Measurements from ENCODE around the gene AFMID.
"Not testable (repeated sequence)": the region's sequence is repeated elsewhere in the genome, so short reads cannot be mapped to it uniquely, and the experiment has no call there.

AFMID gene

GRCh38 chr17:78154903-78155811 is 32.0 kb upstream of the AFMID start:
- no peak for DNase-seq

GRCh38 chr17:78159575-78160158 is 27.5 kb upstream of the AFMID start:
- DNase-seq = no peak

- no peak for DNase-seq
These were observed 23.0 kb upstream of the AFMID start for GRCh38 chr17:78163881-78164747.

GRCh38 chr17:78164748-78165607 is 22.2 kb upstream of the AFMID start:
- no peak for DNase-seq

GRCh38 chr17:78166416-78166815 is 20.7 kb upstream of the AFMID start:
- no peak for DNase-seq

- DNase-seq = no peak
These were observed 18.8 kb upstream of the AFMID start, which contains the start of gene SYNGR2 for GRCh38 chr17:78168242-78168902. Gene SYNGR2 (plus strand): TSS chr17:78168581. CDS start chr17:78168617, 36 bp downstream.

- no peak for DNase-seq
These were observed 18.0 kb upstream of the AFMID start for GRCh38 chr17:78168903-78169793.

GRCh38 chr17:78170692-78171590 is 16.2 kb upstream of the AFMID start:
- DNase-seq = no peak

- DNase-seq = not testable (repeated sequence)
These were observed 15.4 kb upstream of the AFMID start for GRCh38 chr17:78171591-78172248.

- DNase-seq = no peak
These were observed 14.7 kb upstream of the AFMID start for GRCh38 chr17:78172249-78173051.

- DNase-seq = no peak
These were observed 14.0 kb upstream of the AFMID start for GRCh38 chr17:78173097-78173715.

GRCh38 chr17:78174346-78174869 is 12.8 kb upstream of the AFMID start:
- no peak for DNase-seq

- no peak for DNase-seq
These were observed 12.1 kb upstream of the AFMID start for GRCh38 chr17:78174870-78175642.

GRCh38 chr17:78175643-78175981 is 11.6 kb upstream of the AFMID start:
- no peak for DNase-seq

GRCh38 chr17:78176548-78177025 is 10.6 kb upstream of the AFMID start:
- no peak for DNase-seq

- DNase-seq = no peak
These were observed 7.8 kb upstream of the AFMID start for GRCh38 chr17:78179372-78179771.

Data from SIG-M5 (cell line).